ENCODE measurements around the gene TRIM24.

TRIM24 gene

GRCh38 chr7:138564365-138564764 lies 104.3 kb downstream of the TRIM24 start:
- H3K27me3 ChIP-seq (ENCODE audit: insufficient read depth, poor library complexity, severe bottlenecking), result no peaks in the 10 kb centered on the region
- peak in 1 of 2 experiments; percentile 43 for DNase-seq (ENCODE audit: low read depth in 1 of 2, low spot score in 1 of 2)
- TF ChIP-seq CTCF (IDR thresholded peaks at IDR 0.05; ENCODE audit: insufficient read depth, low read length) (no peak), GABPA (IDR thresholded peaks at IDR 0.05; ENCODE audit: low read depth) (no peak), POLR2AphosphoS5 (IDR thresholded peaks at IDR 0.05; ENCODE audit: low read depth) (no peak)
- TF ChIP-seq, protein P1, sequence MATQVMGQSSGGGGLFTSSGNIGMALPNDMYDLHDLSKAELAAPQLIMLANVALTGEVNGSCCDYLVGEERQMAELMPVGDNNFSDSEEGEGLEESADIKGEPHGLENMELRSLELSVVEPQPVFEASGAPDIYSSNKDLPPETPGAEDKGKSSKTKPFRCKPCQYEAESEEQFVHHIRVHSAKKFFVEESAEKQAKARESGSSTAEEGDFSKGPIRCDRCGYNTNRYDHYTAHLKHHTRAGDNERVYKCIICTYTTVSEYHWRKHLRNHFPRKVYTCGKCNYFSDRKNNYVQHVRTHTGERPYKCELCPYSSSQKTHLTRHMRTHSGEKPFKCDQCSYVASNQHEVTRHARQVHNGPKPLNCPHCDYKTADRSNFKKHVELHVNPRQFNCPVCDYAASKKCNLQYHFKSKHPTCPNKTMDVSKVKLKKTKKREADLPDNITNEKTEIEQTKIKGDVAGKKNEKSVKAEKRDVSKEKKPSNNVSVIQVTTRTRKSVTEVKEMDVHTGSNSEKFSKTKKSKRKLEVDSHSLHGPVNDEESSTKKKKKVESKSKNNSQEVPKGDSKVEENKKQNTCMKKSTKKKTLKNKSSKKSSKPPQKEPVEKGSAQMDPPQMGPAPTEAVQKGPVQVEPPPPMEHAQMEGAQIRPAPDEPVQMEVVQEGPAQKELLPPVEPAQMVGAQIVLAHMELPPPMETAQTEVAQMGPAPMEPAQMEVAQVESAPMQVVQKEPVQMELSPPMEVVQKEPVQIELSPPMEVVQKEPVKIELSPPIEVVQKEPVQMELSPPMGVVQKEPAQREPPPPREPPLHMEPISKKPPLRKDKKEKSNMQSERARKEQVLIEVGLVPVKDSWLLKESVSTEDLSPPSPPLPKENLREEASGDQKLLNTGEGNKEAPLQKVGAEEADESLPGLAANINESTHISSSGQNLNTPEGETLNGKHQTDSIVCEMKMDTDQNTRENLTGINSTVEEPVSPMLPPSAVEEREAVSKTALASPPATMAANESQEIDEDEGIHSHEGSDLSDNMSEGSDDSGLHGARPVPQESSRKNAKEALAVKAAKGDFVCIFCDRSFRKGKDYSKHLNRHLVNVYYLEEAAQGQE (IDR thresholded peaks at IDR 0.05; ENCODE audit: insufficient replicate concordance, low read depth), result no peak
- H3K27ac ChIP-seq (replicated peaks), result peak overlapping the region; percentile 89
- H3K4me3 ChIP-seq (replicated peaks; ENCODE audit: insufficient read depth, low read length), result peak overlapping the region; percentile 45

DNA sequence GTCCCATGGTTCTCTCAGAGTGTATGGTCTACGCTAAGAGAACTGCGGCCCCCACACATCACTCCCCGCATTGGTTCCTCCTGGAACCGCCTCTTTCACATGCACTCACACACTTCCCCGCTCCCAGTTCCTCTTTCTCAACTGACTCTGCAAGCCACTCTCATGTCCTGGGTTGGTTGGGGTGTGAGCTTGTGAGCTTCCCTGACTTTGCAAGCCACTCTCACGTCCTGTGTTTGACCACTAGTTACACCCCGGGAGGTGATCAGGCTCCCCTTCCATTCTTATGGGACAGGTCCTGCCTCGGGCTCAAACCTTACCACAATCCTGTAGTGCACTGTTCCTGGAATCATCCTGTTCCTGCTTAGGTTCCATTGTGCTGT lies 105.0 kb downstream of the TRIM24 start:
- DNase-seq (ENCODE audit: low read depth in 1 of 2, low spot score in 1 of 2), result peak; percentile 94 to 96
- peak overlapping the region; percentile 45 for H3K4me3 ChIP-seq (replicated peaks; ENCODE audit: insufficient read depth, low read length)
- TF ChIP-seq, protein P1 (IDR thresholded peaks at IDR 0.05; ENCODE audit: insufficient replicate concordance, low read depth), result no peak
- TF ChIP-seq GABPA (IDR thresholded peaks at IDR 0.05; ENCODE audit: low read depth) (no peak), POLR2AphosphoS5 (IDR thresholded peaks at IDR 0.05; ENCODE audit: low read depth) (peak; percentile 78), CTCF (IDR thresholded peaks at IDR 0.05; ENCODE audit: insufficient read depth, low read length) (no peak), SPI1 (IDR thresholded peaks at IDR 0.05; ENCODE audit: borderline replicate concordance, low read depth) (peak; percentile 99)
- H3K27me3 ChIP-seq (ENCODE audit: insufficient read depth, poor library complexity, severe bottlenecking), result no peaks in the 10 kb centered on the region
- H3K27ac ChIP-seq (replicated peaks), result peak overlapping the region; percentile 89

GRCh38 chr7:138565451-138566114 lies 105.5 kb downstream of the TRIM24 start:
- no peaks in the 10 kb centered on the region for H3K27me3 ChIP-seq (ENCODE audit: insufficient read depth, poor library complexity, severe bottlenecking)
- peak overlapping the region; percentile 89 for H3K27ac ChIP-seq (replicated peaks)
- TF ChIP-seq, protein P1 (IDR thresholded peaks at IDR 0.05; ENCODE audit: insufficient replicate concordance, low read depth), result no peak
- TF ChIP-seq POLR2AphosphoS5 (IDR thresholded peaks at IDR 0.05; ENCODE audit: low read depth), result peak; percentile 81
- no peak for TF ChIP-seq CTCF (IDR thresholded peaks at IDR 0.05; ENCODE audit: insufficient read depth, low read length)
- 0 out of 2 replicates have a peak, but pooled peaks have one; percentile 42 for TF ChIP-seq GABPA (IDR thresholded peaks at IDR 0.05; ENCODE audit: low read depth)
- TF ChIP-seq SPI1 (IDR thresholded peaks at IDR 0.05; ENCODE audit: borderline replicate concordance, low read depth), result peak; percentile 52; the same call in 1 of the 2 replicates
- DNase-seq (ENCODE audit: low read depth in 1 of 2, low spot score in 1 of 2), result peak; percentile 80 to 82
- peak overlapping the region; percentile 11; the same call in 1 of the 2 replicates for H3K4me3 ChIP-seq (replicated peaks; ENCODE audit: insufficient read depth, low read length)
